ENCODE measurements around the gene PTGR2. TPM values are rescaled to one million over a fixed set of nuclear protein-coding genes. Genes with fewer than 3 reads are reported as not detected.

Gene PTGR2
- total and polyA plus RNA-seq, 2 donors (not counting 3 experiments of a cell fraction or from before 2014, with no cell fraction given): 1.1 to 5.6 TPM

- no peaks in the 10 kb centered on the region for H3K9me3 ChIP-seq (replicated peaks; ENCODE audit: control insufficient read depth, insufficient read depth, low read length)
- H2AFZ ChIP-seq (ENCODE audit: low read depth, low read length): peak overlapping the region; percentile 3
- no peak overlapping the region for H3K4me3 ChIP-seq (replicated peaks in 1 of 3; ENCODE audit: insufficient read depth in 1 of 3, low read depth in 1 of 3, low read length in 3 of 3)
- TF ChIP-seq CTCF (IDR thresholded peaks at IDR 0.05; ENCODE audit: extremely low read depth in 1 of 2, insufficient read depth in 1 of 2, low read depth in 1 of 2, low read length in 2 of 2) (no peak), GATA2 (IDR thresholded peaks at IDR 0.05; ENCODE audit: insufficient read depth, insufficient read length, low read depth, low read length) (no peak), FOS (IDR thresholded peaks at IDR 0.05; ENCODE audit: borderline replicate concordance, insufficient read depth, low read length) (no peak), MAX (IDR thresholded peaks at IDR 0.05; ENCODE audit: insufficient read depth, insufficient read length) (no peak), POLR2A (IDR thresholded peaks at IDR 0.05; ENCODE audit: low read depth, low read length) (no peak), EZH2 (IDR thresholded peaks at IDR 0.05; ENCODE audit: borderline replicate concordance, low read depth, low read length, severe bottlenecking) (no peak), MYC (IDR thresholded peaks at IDR 0.05; ENCODE audit: low read depth, low read length) (no peak), POLR2AphosphoS5 (IDR thresholded peaks at IDR 0.05; ENCODE audit: insufficient read depth, low read depth, low read length) (no peak), JUN (IDR thresholded peaks at IDR 0.05; ENCODE audit: borderline replicate concordance, insufficient read depth, insufficient read length, low read depth) (no peak)
- CTCF ChIA-PET: interaction anchor here (0.9 to 2.6 kb wide), 3 partner anchors 9 to 87 kb away, joined by 3 to 16 read pairs (median 8); no protein-coding TSS in a partner anchor
- dilution Hi-C loops (cut with MboI; ENCODE audit: extremely low pct_ligation_motif_present, low sequenced_read_pairs): no loop called here
- H3K9me1 ChIP-seq (replicated peaks; ENCODE audit: control insufficient read depth, extremely low read depth, insufficient read depth, low read length): no peaks in the 10 kb centered on the region
- H3K79me2 ChIP-seq (ENCODE audit: control insufficient read depth, insufficient read depth, low read length): no peaks in the 10 kb centered on the region
- H3K36me3 ChIP-seq (ENCODE audit: control insufficient read depth in 2 of 2, extremely low read depth in 1 of 2, insufficient read depth in 2 of 2, low read length in 2 of 2): no peaks in the 10 kb centered on the region
- H4K20me1 ChIP-seq (replicated peaks; ENCODE audit: control insufficient read depth, extremely low read depth, insufficient read depth, low read length): no peaks in the 10 kb centered on the region
- H3K4me1 ChIP-seq (ENCODE audit: control insufficient read depth, extremely low read depth, insufficient read depth, low read length): no peaks in the 10 kb centered on the region
- H3K4me2 ChIP-seq (ENCODE audit: insufficient read depth, low read length): no peak overlapping the region
- no peak overlapping the region for H3K9ac ChIP-seq (replicated peaks; ENCODE audit: extremely low read depth, insufficient read depth, low read length)
- intact Hi-C loops (cut with micrococcal nuclease): no loop called here
- no peak overlapping the region for H3K27ac ChIP-seq (ENCODE audit: insufficient read depth, low read depth, low read length)
- DNase-seq (ENCODE audit: low read depth, low spot score): peak; percentile 31
- FAIRE-seq: peak; percentile 62
- no TSS peak for BruUV-seq (replicated peaks)
- no peaks in the 10 kb centered on the region for H3K27me3 ChIP-seq (ENCODE audit: control insufficient read depth in 2 of 2, insufficient read depth in 2 of 2, low read length in 2 of 2)
- POLR2A ChIA-PET: no interaction called here
These were observed 35.2 kb upstream of the PTGR2 start for GRCh38 chr14:73816393-73816816.

Data from endothelial cell of umbilical vein (primary cell).